NCI-H460 (cell line): ENCODE measurements around the gene GADL1. TPM values are rescaled to one million over a fixed set of nuclear protein-coding genes. Genes with fewer than 3 reads are reported as not detected.
A peak's percentile ranks its signal among the peaks of the same experiment; 100 is the strongest.

ENCODE experiments used
- DNase-seq: peaks from one replicate; pipeline ENCODE4 v3.0.0-alpha.2; 2016; ENCODE audit warnings: low read depth; ENCODE audit errors: extremely low read depth
- total RNA-seq: library from RNA; depleted of rRNA; stranded (reverse); fragments of >200 nt; shearing (Covaris generic); gene quantifications from 2 replicates; pipeline ENCODE4 v1.2.3, GENCODE V29; 2014

The GADL1 gene
- total RNA-seq, 1 experiment from 2014 or later, result not detected

GRCh38 chr3:30764891-30765290 is 129.6 kb downstream of the GADL1 start:
- DNase-seq, result no peak

GRCh38 chr3:30764281-30764680 is 130.2 kb downstream of the GADL1 start:
- DNase-seq, result no peak

- DNase-seq, result no peak
These were observed 133.1 kb downstream of the GADL1 start for GRCh38 chr3:30761374-30761773.

GRCh38 chr3:30760737-30761136 is 133.7 kb downstream of the GADL1 start:
- no peak for DNase-seq

- DNase-seq, result no peak
These were observed 134.3 kb downstream of the GADL1 start for GRCh38 chr3:30760040-30760695.

GRCh38 chr3:30756218-30756617 is 138.2 kb downstream of the GADL1 start:
- DNase-seq, result no peak

GRCh38 chr3:30754426-30754825 is 140.0 kb downstream of the GADL1 start:
- no peak for DNase-seq

- no peak for DNase-seq
These were observed 140.7 kb downstream of the GADL1 start for GRCh38 chr3:30753766-30754165.

- DNase-seq, result peak; percentile 47
These were observed 141.5 kb downstream of the GADL1 start for GRCh38 chr3:30752970-30753369.

GRCh38 chr3:30752491-30752890 is 142.0 kb downstream of the GADL1 start:
- DNase-seq, result no peak

- DNase-seq, result no peak
These were observed 142.7 kb downstream of the GADL1 start for GRCh38 chr3:30751610-30752299.

- DNase-seq, result no peak
These were observed 143.5 kb downstream of the GADL1 start for GRCh38 chr3:30750967-30751366.

GRCh38 chr3:30749230-30749629 is 145.2 kb downstream of the GADL1 start:
- no peak for DNase-seq

- no peak for DNase-seq
These were observed 146.6 kb downstream of the GADL1 start for GRCh38 chr3:30747771-30748281.

GRCh38 chr3:30743641-30744317 is 150.7 kb downstream of the GADL1 start:
- DNase-seq, result no peak

GRCh38 chr3:30742796-30743619 is 151.5 kb downstream of the GADL1 start:
- no peak for DNase-seq

GRCh38 chr3:30741889-30742288 is 152.6 kb downstream of the GADL1 start:
- no peak for DNase-seq

GRCh38 chr3:30738605-30739004 is 155.9 kb downstream of the GADL1 start:
- DNase-seq, result no peak

GRCh38 chr3:30737743-30738499 is 156.5 kb downstream of the GADL1 start:
- no peak for DNase-seq

GRCh38 chr3:30733696-30734095 is 160.8 kb downstream of the GADL1 start:
- no peak for DNase-seq
